Measurements from ENCODE around the gene TMEM120B.
"Not testable (repeated sequence)": the region's sequence is repeated elsewhere in the genome, so short reads cannot be mapped to it uniquely, and the experiment has no call there.

TMEM120B gene

GRCh38 chr12:121712461-121713256, at the start of gene TMEM120B:
TMEM120B (plus strand) TSS chr12:121712752; CDS start chr12:121712896, 144 bp downstream.
- peak; percentile 26 for DNase-seq (ENCODE audit: low read depth)

- DNase-seq (ENCODE audit: low read depth) = no peak
Observed at GRCh38 chr12:121663610-121663929, 49.0 kb upstream of the TMEM120B start.

GRCh38 chr12:121666829-121667228, 45.7 kb upstream of the TMEM120B start:
- not testable (repeated sequence) for DNase-seq (ENCODE audit: low read depth)

- DNase-seq (ENCODE audit: low read depth) = no peak
Observed at GRCh38 chr12:121668750-121669520, 43.6 kb upstream of the TMEM120B start.

GRCh38 chr12:121669521-121669900, 43.0 kb upstream of the TMEM120B start, which contains the start of gene MORN3:
MORN3 (minus strand) TSS chr12:121669654; CDS start chr12:121669483, 171 bp downstream.
- no peak for DNase-seq (ENCODE audit: low read depth)

GRCh38 chr12:121673013-121673511, 39.5 kb upstream of the TMEM120B start:
- no peak for DNase-seq (ENCODE audit: low read depth)

- DNase-seq (ENCODE audit: low read depth) = no peak
Observed at GRCh38 chr12:121676190-121676589, 36.4 kb upstream of the TMEM120B start.

GRCh38 chr12:121678305-121678704, 34.2 kb upstream of the TMEM120B start:
- DNase-seq (ENCODE audit: low read depth) = no peak

GRCh38 chr12:121678716-121679300, 33.7 kb upstream of the TMEM120B start:
- DNase-seq (ENCODE audit: low read depth) = no peak

GRCh38 chr12:121679661-121680197, 32.8 kb upstream of the TMEM120B start:
- not testable (repeated sequence) for DNase-seq (ENCODE audit: low read depth)

GRCh38 chr12:121688966-121689365, 23.6 kb upstream of the TMEM120B start:
- DNase-seq (ENCODE audit: low read depth) = no peak

- DNase-seq (ENCODE audit: low read depth) = no peak
Observed at GRCh38 chr12:121689430-121689829, 23.1 kb upstream of the TMEM120B start.

- DNase-seq (ENCODE audit: low read depth) = not testable (repeated sequence)
Observed at GRCh38 chr12:121692744-121693143, 19.8 kb upstream of the TMEM120B start.

GRCh38 chr12:121693155-121693687, 19.3 kb upstream of the TMEM120B start:
- no peak for DNase-seq (ENCODE audit: low read depth)

- no peak for DNase-seq (ENCODE audit: low read depth)
Observed at GRCh38 chr12:121697093-121697698, 15.4 kb upstream of the TMEM120B start.

- not testable (repeated sequence) for DNase-seq (ENCODE audit: low read depth)
Observed at GRCh38 chr12:121697861-121698260, 14.7 kb upstream of the TMEM120B start.

- no peak for DNase-seq (ENCODE audit: low read depth)
Observed at GRCh38 chr12:121701667-121702277, 10.8 kb upstream of the TMEM120B start.

GRCh38 chr12:121702944-121703343, 9.6 kb upstream of the TMEM120B start:
- DNase-seq (ENCODE audit: low read depth) = no peak

GRCh38 chr12:121705514-121705913, 7.0 kb upstream of the TMEM120B start:
- no peak for DNase-seq (ENCODE audit: low read depth)

- no peak for DNase-seq (ENCODE audit: low read depth)
Observed at GRCh38 chr12:121708313-121709063, 4.1 kb upstream of the TMEM120B start.
